Inflammatory macrophage treated with lipopolysaccharide for 1 hour (primary cell): ENCODE results near the gene FTH1.
"Not testable (repeated sequence)": the region's sequence is repeated elsewhere in the genome, so short reads cannot be mapped to it uniquely, and the experiment has no call there.

ENCODE experiments used
- DNase-seq, 2 donors: peaks; one replicate each; pipeline ENCODE4 v3.0.0-alpha.2; 2020 to 2022

FTH1 gene

DNA sequence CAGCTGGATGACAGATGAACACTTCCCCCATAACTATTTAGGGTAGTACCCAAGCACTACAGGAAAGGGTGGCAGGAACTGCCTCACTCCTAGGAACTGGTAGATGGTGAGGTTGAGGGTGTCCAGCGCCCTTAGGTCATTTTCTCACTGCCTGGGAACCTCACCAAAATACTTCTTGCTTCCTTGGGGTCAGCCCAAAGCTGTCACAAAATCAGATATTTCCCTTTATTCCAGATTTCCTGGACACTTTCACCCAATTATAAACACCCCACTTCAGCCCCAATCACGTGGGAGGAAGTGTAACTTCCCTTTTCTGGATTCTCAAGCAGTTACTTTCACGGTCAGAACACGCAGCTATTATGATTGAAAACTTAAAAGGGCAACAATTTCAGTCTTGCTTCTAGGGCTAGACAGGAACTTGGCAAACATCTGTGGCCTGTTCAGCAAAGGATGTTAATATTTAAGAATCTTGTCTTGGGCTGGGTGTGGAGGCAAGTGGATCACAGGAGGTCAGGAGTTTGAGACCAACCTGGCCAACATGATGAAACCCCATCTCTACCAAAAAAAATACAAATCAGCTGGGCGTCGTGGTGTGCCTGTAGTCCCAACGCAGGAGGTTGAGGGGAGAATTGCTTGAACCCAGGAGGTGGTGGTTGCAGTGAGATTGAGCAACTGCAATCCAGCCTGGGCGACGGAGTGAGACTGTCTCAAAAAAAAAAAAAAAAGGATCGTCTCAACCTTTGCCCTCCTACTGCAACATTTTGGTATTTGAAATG lies 4.0 kb downstream of the FTH1 start:
- DNase-seq: peak; percentile 94 to 95

DNA sequence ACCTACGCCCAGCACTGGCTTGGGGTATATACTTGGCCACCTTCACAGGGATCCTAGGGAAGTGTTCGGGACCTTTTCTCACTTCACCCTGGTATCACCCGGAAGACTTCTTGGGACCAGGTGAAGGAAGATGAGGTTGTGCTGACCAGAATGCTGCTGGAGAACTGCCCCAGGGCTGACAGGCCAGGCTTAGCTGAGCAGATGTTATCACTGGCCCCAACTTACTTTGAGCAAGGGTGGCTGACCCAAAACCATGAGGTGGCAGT lies 4.5 kb downstream of the FTH1 start:
- DNase-seq: no peak

- DNase-seq: peak; percentile 65 to 70
These were observed 5.0 kb downstream of the FTH1 start for GRCh38 chr11:61962213-61963015.

GRCh38 chr11:61961570-61962212 lies 5.7 kb downstream of the FTH1 start:
- DNase-seq: no peak

DNA sequence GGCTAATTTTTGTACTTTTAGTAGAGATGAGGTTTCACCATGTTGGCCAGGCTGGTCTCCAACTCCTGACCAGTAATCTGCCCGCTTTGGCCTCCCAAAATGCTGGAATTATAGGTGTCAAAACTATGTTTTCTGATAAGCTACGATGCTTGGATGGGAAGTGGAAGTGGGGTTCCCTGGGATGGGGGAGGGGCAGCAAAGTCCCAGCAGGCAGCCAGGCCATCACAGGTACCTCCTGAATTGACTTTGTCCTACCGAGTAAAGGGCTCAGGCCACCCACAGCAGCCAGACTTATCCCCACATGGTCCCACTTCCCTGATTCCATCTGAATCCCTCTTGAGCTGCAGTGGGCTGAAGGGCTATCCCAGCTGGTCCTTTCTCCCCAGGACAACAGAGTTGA lies 6.9 kb downstream of the FTH1 start:
- DNase-seq: no peak

GRCh38 chr11:61959678-61960077 lies 7.8 kb downstream of the FTH1 start:
- no peak for DNase-seq

GRCh38 chr11:61959114-61959513 lies 8.3 kb downstream of the FTH1 start:
- no peak for DNase-seq

DNA sequence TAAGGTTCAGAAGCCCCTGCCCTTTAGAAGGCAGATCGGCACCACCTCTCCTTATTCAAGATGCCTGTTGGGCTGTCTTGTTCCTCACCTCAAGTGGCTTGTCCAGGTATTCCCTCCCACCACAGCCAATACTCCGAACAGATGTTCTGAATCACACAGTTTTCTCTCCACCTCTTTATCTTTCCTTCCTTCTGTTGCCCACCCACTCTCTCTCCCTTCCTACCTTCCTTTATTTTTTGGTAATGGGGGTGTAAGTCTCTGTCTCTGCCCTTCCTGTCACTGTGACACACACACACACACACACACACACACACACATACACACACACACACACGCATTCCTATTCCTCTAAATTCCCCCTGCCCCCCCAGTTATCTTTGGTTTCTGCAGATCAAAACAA lies 8.8 kb downstream of the FTH1 start:
- no peak for DNase-seq

DNA sequence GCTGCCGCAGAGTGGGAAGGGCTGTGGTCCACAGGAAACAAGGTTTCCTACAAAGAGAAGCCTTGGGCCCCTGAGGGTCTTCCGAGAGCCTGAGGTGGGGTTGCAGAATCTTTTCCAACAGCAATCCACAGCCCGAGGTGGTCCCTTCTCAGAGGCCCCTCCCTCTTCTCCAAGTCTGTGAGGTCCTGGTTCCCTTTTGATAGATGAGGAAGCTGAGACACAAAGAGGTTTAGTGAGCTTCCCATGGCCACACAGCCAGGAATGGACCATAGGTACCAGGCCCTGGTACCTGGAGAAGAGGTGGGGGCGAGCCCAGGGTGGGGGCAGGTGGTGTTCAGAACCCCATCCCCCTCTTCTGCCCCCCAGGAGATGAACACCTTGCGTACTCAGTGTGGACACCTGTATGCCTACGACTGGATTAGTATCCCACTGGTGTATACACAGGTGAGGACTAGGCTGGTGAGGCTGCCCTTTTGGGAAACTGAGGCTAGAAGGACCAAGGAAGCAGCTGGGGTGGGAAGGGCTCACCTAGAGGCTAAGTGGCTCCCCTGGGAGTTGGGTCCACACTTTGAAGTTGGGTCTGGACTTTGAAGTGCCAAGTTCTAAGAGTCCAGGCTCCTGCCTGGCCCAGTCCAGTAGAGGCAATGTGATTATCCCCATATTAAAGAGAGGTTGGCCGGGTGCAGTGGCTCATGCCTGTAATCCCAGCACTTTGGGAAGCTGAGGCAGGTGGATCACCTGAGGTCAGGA lies 10.2 kb downstream of the FTH1 start:
- no peak for DNase-seq

GRCh38 chr11:61956191-61957020 lies 11.0 kb downstream of the FTH1 start:
- DNase-seq: no peak

- DNase-seq: peak in 1 of 2 donors; percentile 53
These were observed 11.9 kb downstream of the FTH1 start for GRCh38 chr11:61955422-61956135.

- DNase-seq: peak; percentile 88 to 95
These were observed 12.5 kb downstream of the FTH1 start for GRCh38 chr11:61954851-61955421.

- peak in 1 of 2 donors; percentile 57 for DNase-seq
These were observed 13.2 kb downstream of the FTH1 start for GRCh38 chr11:61954106-61954850.

DNA sequence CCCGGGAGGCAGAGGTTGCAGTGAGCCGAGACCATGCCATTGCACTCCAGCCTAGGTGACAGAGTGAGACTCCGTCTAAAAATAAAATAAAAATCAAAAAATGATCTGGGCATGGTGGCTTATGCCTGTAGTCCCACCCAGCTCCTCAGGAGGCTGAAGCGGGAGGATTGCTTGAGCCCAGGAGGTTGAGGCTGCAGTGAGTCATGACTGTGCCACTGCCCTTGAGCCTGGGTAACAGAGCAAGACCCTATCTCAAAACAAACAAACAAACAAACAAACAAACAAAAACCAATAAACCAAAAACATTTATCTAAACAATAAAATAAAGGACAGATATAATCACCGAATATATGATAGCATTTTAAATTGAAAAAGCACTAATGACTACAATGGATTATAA lies 13.8 kb downstream of the FTH1 start:
- not testable (repeated sequence) for DNase-seq

DNA sequence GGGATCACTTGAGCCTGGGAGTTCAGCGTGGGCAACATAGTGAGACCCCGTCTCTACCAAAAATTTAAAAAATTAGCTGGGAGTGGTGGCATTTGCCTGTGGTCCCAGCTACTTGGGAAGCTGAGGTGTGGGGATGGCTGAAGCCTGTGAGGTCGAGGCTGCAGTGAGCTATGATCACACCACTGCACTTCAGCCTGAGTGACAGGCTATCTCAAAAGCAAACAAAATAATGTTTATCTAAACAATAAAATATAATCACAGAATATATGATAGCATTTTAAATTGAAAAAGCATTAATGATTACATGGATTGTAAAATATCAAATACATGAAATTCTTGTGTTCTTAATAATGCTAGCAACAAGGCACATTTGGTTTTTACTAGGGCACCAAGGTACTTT lies 14.6 kb downstream of the FTH1 start:
- DNase-seq: no peak

DNA sequence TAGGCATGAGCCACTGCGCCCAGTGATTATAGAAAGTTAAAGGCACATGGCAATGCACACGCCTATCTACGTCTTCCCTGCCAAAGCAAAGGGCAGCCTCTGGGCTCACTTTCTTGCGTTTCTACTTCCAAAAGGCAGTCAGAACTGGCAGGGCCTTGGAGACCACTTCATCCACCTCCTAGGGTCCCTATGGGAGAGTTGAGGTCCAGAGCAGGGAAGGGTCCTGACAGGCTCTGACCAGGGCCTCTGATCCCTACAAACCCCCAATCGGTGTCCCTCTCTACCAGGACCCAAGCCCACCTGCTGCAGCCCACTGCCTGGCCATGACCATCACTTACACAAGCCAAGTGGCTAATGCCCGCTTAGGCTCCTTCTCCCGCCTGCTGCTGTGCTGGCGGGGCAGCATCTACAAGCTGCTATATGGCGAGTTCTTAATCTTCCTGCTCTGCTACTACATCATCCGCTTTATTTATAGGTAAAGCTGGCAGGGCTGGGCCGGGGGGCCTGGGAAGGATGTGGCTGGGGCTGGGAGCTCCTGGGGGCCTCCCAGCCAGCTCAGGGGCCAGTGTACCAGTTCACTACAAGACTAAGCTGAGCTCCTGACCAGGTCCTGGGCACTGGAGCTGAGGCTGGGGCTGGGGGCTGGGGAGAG lies 15.8 kb downstream of the FTH1 start:
- DNase-seq: no peak

DNA sequence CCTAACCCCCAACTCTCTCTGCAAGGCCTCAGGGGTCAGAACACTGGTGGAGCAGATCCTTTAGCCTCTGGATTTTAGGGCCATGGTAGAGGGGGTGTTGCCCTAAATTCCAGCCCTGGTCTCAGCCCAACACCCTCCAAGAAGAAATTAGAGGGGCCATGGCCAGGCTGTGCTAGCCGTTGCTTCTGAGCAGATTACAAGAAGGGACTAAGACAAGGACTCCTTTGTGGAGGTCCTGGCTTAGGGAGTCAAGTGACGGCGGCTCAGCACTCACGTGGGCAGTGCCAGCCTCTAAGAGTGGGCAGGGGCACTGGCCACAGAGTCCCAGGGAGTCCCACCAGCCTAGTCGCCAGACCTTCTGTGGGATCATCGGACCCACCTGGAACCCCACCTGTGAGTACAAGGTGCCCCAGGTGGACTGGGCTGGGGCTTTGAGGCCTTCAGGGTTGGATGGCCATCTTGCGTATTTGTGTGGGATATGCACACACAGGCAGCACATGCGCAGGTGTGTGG lies 17.3 kb downstream of the FTH1 start, which contains the start of gene BEST1:
Gene BEST1 (plus strand): TSS at position 317 of the 513 bp plus-strand sequence. CDS start 1,456 bp downstream, outside the sequence.
- no peak for DNase-seq

GRCh38 chr11:61949169-61950034 lies 18.0 kb downstream of the FTH1 start:
- DNase-seq: peak; percentile 85

- DNase-seq: no peak
These were observed 18.9 kb downstream of the FTH1 start for GRCh38 chr11:61948505-61948904.
